HG02763 (cell line): ENCODE data around the gene PNPLA1.

Experiments
- ATAC-seq: cut with Tn5 transposase; IDR thresholded peaks from one replicate; pipeline ENCODE4 v1.9.1; 2021; ENCODE audit warnings: mild to moderate bottlenecking, moderate library complexity; ENCODE audit not compliant: unreplicated experiment

Gene PNPLA1

DNA sequence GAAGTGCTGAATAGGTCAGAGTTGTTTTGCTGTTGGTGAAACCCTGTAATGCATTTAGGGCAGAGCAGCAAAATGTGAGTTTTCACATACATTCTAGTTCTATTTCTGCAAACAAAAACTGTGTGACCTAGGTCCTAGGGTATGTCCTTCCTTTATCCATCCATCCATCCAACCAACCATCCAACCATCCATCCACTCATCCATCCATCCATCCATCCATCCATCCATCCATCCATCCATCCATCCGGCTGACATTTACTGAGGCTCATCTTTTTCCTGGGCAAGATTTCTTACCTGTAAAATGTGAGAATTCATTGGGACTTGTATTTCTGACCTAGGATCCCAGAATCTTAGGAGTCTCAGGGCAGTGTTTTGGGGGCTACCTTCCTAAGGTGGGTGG, 14.5 kb downstream of the PNPLA1 start:
- no peak for ATAC-seq

DNA sequence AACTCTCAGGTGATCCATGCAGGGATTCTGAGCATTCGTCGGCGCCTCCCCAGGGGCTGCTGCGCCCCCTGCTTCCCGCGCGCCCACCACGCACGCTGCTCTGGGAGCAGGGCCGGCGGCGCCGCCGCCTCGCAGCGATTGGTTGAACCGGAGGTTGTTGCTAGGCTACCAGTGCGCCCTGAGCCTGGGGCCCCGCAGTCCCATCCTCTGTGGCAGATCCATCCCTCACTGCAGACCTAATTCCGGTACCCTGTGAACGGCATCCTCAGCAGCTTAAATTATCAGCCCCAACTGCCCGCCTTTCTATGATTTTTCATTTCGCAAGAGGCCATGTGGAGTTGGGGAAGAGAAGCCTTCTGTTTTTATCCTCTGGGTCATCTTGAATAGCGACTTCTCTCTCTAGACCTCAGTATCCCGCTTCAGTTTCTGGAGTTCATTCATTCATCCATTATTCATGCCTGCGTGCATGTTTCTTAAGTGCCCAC, 15.4 kb downstream of the PNPLA1 start:
- ATAC-seq, result no peak

DNA sequence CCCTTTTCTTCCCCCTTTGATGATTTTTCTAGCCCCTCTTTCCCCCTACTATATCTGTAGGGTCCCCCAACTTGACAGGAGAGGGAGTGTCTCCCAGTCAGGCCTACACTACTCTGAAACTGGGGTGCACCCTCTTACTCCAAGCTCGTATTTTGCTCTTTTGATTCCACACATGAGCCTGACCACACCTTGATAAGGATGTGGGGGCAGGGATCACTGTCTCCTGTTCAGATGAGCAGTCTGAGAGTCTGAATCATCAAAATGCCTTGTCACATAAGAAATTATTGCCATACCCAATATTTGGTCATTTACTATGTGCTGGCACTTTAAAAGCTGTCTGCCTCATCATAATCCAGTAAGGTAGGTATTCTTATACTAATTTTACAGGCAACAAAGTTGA, 15.9 kb downstream of the PNPLA1 start:
- ATAC-seq, result no peak

DNA sequence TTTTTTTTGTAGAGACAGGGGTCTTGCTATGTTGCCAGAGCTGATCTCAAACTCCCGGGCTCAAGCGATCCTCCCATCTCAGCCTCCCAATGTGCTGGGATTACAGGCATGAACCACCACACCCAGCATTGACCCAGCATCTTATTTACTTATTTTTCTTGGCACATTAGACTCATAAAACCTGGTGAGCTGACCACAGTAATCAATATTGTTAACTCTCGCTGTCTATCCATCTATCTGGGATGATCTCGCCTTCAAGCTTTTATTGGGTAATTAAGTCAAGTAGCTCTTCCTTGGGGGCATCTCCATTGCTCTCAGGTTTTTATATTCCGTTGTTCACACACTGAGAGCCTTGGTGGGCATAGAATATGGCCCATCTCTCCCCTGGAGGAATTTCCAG, 17.0 kb downstream of the PNPLA1 start:
- ATAC-seq, result no peak

DNA sequence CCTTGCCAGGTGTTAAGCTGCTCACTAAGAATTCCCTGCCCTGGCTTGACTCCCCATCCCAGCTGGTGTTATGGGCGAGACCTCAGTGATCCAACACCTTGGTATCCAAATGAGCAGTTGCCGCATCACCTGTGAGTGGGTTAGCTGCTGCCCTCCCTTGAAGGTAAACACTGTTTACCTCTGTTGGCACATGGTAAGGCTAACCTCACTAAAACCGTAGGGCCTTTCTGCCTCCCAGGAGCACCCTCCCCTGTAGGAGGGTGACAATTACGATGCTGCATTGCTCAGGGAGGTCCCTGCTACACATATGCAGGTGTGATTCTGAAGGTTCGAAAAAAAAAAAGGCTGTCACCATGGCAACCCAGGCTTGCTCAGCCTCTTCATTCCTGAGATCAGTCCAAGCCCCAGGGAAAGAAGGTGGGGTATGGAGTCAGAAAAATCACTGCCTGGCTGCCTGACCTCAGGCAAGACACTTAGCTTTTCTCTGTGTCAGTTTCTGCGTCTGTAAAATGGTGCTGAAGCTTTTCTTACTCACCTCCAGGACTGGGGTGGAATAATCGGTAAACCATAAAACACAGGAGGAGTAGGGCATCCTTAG, 19.5 kb downstream of the PNPLA1 start:
- ATAC-seq, result no peak

DNA sequence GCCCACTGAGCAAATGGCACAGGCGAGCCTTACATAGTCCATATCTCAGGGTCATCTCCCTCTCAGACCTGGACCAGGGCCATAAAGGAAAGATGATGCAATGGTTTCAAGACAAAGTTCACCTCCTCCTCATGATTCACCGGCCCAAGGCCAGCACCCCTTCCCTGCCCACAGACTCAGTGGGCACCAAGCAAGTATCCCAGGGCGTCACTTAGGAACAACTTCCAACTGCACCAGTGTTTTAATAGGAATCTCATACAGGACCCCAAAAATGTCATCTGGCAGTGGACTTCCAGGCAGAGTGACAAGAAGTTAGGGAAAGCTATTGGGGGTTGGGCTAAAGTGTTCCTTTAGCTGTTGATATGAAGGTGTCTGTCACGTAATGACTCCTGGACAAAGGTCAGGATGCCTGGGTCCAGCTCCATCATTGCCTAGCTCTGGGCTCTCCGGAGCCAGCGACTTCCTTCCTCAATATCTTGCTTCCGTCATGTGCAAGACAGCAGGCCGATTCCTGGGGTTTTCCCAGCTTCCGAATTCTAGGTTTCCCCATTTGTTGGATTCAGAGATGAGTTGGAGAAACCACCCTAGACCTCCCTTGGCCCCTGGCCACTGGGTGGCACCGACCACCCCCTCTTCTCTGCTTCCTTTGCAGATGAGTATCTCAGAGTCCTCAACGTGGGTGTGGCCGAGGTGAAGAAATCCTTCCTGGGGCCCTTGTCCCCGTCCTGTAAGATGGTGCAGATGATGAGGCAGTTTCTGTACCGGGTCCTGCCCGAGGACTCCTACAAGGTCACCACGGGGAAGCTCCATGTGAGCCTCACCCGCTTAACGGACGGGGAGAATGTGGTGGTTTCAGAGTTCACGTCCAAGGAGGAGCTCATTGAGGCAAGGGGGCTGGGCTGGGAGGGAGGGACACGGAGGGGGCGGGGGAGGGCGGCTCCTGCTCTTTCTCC, 21.1 kb downstream of the PNPLA1 start:
- ATAC-seq, result no peak

DNA sequence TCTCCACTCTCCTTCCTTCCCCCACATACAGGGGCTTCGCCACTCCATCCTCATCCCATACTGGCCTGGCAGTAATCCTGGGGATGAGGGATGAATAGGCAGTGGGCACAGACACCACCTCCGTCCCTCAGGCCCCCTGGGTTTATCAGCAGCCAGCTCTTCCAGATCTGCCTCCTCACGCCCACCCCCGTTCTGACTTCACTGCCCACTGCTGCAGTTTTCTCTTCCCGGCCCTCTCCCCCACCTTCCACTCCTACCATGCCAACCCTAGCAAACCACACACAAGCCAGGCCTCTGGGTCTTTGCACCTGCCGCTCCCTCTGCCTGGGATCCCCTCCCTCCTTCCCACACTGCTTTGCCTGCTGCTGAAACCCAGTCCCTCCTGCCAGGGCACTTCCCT, 22.3 kb downstream of the PNPLA1 start:
- no peak for ATAC-seq

DNA sequence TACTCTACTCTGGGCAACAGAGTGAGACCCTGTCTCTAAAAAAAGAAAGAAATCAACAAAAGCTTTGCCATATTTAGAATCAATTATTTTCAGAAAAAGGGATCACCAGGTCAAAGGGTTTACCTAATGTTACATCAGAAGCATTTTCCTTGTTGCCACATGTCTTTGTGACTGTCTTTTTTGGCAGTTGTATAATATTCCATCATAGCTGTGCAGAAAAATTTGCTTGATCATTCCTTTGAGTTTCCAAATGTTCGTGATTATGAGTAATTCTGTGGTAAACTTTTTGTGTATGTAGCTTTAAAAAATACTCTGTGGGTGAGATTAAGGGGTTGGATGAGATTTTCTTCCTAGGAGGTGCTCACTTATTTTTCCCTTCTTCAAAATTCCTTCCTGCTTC, 26.4 kb downstream of the PNPLA1 start:
- ATAC-seq, result no peak

DNA sequence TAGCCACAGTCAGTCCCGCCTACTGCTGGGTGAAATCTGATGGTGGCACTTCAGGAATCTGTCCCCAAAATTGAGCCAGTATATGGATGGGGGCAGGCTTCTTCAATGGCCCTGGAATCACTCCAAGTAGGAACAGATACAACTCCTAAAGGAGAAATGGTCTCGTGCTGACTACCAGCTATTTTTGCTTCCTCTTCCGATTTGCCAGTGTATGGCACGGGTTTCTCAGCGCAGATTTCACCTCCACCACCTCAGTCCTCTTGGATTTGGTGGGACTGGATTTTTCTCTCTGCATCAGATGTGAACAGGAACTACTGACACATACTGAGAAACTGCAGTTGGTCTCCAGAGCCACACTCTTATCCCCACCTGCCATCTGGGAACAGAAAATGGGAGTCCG, 27.2 kb downstream of the PNPLA1 start:
- no peak for ATAC-seq

DNA sequence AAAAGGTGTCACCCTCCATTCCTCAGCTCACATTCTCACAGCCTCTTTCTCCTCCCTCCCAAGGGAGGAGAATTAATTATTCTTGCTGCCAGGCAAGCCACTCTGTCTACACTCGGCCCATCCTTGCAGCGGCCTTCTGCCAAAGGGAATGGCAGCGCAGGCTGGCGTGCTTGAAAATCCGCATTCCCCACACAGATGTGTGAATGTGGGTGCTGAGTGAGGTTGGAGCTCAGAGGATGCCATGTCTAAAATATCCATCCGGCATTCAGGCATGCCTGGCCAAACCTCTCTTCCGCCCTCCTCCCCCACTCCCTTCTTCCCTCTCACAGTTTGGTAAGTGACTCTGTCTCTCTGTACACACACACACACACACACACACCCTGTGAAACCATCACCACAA, 27.7 kb downstream of the PNPLA1 start:
- no peak for ATAC-seq

DNA sequence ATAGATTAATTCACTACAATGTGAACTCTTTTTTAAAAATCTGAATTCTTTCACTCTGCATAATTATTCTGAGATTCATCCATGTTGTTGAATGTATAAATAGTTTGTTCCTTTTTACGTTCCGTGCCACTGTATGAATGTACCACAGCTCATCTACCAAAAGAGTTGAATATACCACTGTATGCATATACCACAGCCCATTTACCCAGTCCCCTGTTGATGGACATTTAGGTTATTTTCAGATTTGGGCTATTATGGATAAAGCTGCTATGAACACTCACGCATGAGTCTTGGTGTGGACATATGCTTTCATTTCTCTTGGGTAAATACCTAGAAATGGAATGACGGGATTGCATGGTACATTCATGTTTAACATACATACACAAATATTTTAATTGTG, 28.2 kb downstream of the PNPLA1 start:
- ATAC-seq, result no peak

DNA sequence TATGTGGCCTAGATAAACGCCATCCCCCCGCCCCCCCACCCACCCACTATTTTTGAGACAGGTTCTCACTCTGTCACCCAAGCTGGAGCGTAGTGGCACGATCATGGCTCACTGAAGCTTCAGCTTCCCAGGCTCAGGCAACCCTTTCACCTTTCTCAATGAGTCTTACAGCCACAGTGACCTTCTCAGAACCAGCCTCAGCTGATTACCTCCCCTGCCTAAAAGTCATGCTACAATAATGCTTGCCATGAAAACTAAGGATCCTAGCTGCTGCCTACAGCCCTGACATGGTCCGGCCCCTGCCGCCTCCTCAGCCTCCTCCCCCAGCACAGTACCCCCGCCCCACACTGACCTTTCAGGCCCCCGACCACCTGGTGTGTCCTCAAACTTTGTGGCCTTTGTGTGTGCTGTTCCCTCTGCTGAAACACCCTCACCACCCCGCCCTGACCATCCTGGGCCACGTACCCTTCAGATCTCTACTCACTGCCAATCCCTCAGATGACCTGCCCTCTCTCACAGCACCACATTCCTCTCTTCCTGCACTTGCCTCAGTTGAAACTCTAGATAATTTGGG, 31.3 kb downstream of the PNPLA1 start:
- ATAC-seq, result no peak

DNA sequence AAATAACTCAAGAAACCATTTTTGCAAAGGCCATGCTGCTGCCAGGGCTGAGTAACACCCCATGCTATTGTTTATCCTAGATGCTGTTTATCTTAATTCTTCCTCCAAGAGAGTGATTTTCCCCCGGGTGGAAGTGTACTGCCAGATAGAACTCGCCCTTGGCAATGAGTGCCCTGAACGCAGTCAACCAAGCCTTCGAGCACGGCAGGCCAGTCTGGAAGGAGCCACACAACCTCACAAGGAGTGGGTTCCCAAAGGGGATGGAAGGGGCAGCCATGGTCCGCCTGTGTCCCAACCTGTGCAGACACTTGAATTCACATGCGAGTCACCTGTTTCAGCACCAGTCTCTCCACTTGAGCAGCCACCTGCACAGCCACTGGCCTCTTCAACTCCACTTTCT, 31.9 kb downstream of the PNPLA1 start:
- no peak for ATAC-seq

DNA sequence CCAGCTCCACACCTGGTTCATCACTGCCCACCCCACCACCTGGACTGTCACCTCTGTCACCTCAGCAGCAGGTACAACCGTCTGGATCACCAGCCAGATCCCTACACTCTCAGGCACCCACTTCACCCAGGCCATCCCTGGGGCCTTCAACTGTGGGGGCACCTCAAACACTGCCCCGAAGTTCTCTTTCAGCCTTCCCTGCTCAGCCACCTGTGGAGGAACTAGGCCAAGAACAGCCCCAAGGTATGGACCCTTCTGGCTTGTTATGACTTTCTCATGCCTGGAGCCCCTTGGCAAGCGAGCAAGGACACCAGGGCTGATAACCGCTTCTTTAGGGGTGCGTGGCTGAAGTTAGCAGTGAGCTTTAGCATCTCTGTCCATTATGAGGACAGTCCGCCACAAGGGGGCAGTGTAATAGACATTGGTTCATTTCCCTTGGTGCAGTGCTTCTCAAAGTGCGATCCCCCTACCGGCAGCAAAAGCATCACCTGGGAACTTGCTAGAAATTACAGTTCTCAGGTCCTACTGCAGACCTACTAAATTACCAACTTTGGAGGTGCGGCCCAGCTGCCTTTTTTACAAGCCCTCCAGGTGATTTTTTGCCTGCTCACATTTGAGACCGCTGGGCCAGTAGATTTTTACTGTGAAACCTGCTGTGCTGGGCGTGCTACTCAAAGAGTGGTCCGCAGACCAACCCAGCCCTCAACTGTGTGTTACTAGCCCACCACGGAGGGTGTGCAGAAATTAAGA, 32.5 kb downstream of the PNPLA1 start:
- no peak for ATAC-seq

DNA sequence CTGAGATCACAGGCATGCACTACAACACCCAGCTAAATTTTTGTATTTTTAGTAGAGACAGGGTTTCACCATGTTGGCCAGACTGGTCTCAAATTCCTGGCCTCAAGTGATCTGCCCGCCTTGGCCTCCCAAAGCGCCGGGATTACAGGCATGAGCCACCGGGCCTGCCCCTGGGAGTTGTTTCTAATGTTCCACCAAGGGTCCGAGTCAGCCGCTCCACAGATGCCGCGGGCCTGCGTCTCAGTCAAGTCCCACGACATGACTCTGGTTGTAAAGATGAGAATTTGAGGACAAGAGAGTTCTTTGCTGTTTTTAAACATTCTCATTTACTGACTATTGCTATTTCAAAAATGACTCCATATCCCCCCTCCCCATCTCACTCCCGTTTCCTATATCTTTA, 36.0 kb downstream of the PNPLA1 start:
- no peak for ATAC-seq

DNA sequence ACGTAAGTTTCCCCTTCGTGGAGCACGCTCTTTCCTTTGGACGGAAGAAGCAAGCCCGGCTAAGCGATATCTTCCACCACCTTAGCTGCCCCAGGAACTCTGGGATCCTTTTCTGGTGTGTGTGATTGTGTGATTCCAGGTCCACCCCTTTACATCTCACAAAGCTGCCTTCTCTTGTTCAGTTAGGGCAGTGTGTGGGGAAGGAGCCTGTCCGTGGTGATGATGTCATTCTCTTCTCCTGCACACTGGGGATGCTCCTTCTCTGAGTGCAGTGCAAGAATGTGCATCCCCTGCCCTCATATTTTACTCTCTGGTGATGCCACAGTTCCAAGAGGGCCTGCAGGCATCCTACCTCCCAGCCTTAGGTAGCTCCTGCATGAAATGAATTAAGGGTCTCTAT, 36.5 kb downstream of the PNPLA1 start:
- no peak for ATAC-seq

DNA sequence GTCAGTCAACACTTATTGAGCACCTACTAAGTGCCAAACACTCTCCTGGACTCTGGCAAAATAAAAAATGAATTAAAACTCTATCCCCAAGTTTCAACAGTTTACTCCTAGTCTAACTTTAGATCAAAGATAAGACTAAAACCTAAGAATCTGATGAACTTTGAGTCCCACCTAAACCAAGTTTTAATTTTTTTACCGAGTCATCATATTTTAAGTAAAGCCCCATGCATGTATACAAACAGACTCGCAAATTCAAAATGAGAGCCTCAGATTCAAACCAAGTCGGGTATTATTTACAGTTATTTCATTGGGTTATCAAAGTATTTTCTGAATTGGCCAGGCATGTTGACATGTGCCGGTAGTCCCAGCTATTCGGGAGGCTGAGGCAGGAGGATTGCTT, 38.7 kb downstream of the PNPLA1 start:
- no peak for ATAC-seq

DNA sequence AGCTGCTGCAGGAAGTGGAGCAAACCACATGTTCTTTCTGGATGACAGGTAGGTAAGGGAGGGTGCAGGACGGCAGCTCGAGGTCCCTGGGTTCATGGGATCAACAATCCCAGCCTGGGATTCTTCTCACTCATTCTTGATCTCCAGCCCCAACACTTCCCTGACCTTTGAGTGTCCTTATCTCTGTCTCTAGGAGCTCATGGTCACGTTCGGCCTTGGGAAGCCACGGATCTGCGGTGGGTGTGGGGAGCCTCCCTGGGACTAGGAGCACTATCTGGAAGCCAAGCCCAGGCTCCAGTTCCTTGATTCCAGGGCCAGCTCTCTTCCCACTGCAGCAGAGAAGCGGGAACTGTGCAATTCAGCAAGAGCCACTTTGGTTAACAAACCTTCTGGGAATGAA, 39.3 kb downstream of the PNPLA1 start:
- no peak for ATAC-seq

DNA sequence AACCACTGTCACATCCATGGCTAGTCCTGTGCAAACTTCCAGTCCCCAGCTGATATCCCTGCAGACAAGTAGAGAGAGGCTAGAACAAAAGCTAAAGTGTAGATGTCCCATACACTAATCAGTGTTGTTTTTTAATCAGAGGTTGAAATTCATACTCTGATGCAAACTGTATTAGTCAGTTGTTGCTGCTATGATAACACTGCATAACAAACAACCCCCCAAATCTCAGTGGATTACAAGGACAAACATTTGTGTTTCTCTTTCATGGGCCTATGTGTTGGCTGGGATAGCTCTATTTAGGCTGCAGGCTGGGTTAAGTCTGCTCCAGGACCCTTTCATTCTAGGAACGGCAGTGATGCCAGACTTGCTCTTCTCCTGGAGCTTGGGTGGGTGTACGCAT, 40.0 kb downstream of the PNPLA1 start:
- ATAC-seq, result no peak

DNA sequence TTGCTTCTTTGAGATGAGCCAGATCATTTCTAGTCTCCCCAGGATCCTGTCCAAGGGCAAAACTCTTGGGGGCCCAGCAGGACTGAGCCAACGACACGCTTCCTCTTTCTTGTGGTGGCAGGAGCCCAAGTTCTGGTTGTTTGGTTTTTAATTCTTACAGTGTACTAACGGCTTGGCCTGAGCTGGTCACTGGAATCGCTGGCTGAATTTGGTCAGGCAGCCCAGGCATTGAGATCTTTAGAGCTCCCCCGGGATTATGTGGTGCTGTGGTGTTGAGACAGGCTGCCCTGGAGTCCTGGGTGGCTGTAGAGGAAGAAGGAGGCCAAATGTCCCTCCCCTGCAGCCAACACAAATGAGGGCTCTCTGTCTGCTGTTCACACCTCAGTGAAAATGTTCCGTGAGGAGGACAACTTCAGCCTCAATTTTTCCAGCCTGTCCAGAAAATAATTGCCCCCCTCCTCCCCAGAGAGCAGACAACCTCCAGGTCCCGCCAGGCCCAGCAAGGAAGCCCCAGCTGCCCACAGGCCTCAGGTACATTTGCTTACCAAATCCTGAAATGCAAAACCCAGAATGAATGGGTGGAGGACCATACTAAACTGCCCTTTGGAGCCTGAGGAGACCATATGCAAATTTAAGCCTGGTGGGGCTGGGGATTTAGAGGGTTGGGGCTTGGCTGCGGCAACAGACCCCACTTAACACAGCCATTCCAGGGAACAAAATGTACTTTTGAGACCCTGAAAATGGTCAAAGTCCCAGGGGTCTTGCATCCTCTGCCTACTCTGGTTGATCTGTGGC, 43.2 kb downstream of the PNPLA1 start:
- ATAC-seq, result no peak

DNA sequence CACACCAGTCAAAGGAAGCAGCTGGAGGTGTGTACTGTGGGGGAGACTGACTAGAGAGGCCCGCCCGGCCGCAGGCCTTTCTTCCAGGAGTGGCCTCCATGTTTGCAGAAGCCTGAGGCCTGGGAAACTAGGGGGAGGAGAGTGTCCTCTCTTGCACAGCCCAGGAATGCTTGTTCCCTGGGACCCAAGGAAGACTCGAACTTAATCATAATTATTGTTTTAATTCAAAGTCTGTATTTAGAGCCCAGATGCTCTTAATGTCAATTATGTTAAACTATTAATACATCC, 43.7 kb downstream of the PNPLA1 start:
- ATAC-seq, result no peak
